GM12878 (cell line): ENCODE data around the gene DCP1B. TPM values are rescaled to one million over a fixed set of nuclear protein-coding genes. Genes with fewer than 3 reads are reported as not detected.

Source experiments
- ATAC-seq: fragments of 200-7000 bp; cut with Tn5 transposase; 3 replicates; pipeline ENCODE4 v1.9.1; 2020; ENCODE audit warnings: mild to moderate bottlenecking, moderate library complexity
- BruUV-seq: library from RNA; stranded (reverse); fragments of 400-500 nt; replicated peaks from 2 replicates; lab custom pipeline; 2021; lab: Mats Ljungman, UMichigan
- CTCF ChIA-PET: fragments of 300-600 bp; sonication (Branson Sonifier 250); formaldehyde crosslinking; extraction: SDS; loops from one replicate; lab custom pipeline; 2021; ENCODE audit warnings: inconsistent platforms; lab: Yijun Ruan, JAX
- POLR2A ChIA-PET: fragments of 350-600 bp; formaldehyde crosslinking; extraction: SDS; loops from one replicate; lab custom pipeline; 2021; ENCODE audit warnings: inconsistent platforms; lab: Charles Lee
- RAD21 ChIA-PET: fragments of 300-600 bp; sonication (Branson Sonifier 250); formaldehyde crosslinking; loops from one replicate; lab custom pipeline; 2023; ENCODE audit warnings: antibody characterized with exemption; ENCODE audit not compliant: unreplicated experiment; lab: Charles Lee
- SMC1A ChIA-PET: fragments of 300-600 bp; sonication (Branson Sonifier 250); formaldehyde crosslinking; loops from one replicate; lab custom pipeline; 2023; ENCODE audit not compliant: unreplicated experiment, uncharacterized antibody; lab: Charles Lee
- DNase-seq: peaks from one replicate; pipeline ENCODE4 v3.0.0-alpha.2; 2011; ENCODE audit warnings: low read depth, low spot score
- FAIRE-seq: peaks from 3 replicates; lab custom pipeline; 2011; peaks lifted over from hg19 to GRCh38; lab: Jason Lieb, UNC
- H2AFZ ChIP-seq: 2 replicates; pipeline ENCODE4 v1.6.0; 2011; ENCODE audit warnings: low read depth, low read length, control low read depth; ENCODE audit not compliant: control insufficient read depth
- H3K27ac ChIP-seq: 2 replicates; pipeline ENCODE4 v1.5.1; 2011; ENCODE audit warnings: control low read depth; ENCODE audit not compliant: control insufficient read depth, insufficient read depth
- H3K27me3 ChIP-seq, 2 experiments: replicated peaks in 1 of 2; 2 replicates each; pipeline versions ENCODE4 v1.6.0 to v1.6.1; 2011; ENCODE audit warnings: low read length in 1 of 2; ENCODE audit not compliant: control insufficient read depth in 2 of 2, insufficient read depth in 2 of 2
- H3K36me3 ChIP-seq, 2 experiments: 2 replicates each; pipeline ENCODE4 v1.5.1; 2011; ENCODE audit warnings: low read length in 1 of 2; ENCODE audit not compliant: control insufficient read depth in 2 of 2, insufficient read depth in 2 of 2
- H3K4me1 ChIP-seq: 2 replicates; pipeline ENCODE4 v1.6.1; 2011; ENCODE audit warnings: mild to moderate bottlenecking, low read length, moderate library complexity, mixed read lengths; ENCODE audit not compliant: control insufficient read depth, insufficient read depth
- H3K4me2 ChIP-seq: 2 replicates; pipeline ENCODE4 v1.6.0; 2011; ENCODE audit warnings: control low read depth; ENCODE audit not compliant: control insufficient read depth, insufficient read depth
- H3K4me3 ChIP-seq: fragments of 200-600 bp; sonication (generic); 2 replicates; pipeline ENCODE4 v1.5.1; 2016
- H3K79me2 ChIP-seq: 2 replicates; pipeline ENCODE4 v1.6.0; 2011; ENCODE audit warnings: low read length; ENCODE audit not compliant: control insufficient read depth, insufficient read depth
- H3K9ac ChIP-seq: 2 replicates; pipeline ENCODE4 v1.8.0; 2011; ENCODE audit warnings: low read length, control low read depth, mixed read lengths; ENCODE audit not compliant: control insufficient read depth, insufficient read depth
- H3K9me3 ChIP-seq: replicated peaks from 3 replicates; pipeline ENCODE4 v1.5.1; 2011; ENCODE audit warnings: mild to moderate bottlenecking, low read length; ENCODE audit not compliant: control insufficient read depth, insufficient read depth
- H4K20me1 ChIP-seq: 2 replicates; pipeline ENCODE4 v1.6.0; 2011; ENCODE audit not compliant: control insufficient read depth, insufficient read depth
- SRF ChIP-seq, 2 experiments: IDR thresholded peaks; 2 replicates each; pipeline ENCODE4 v1.6.1; 2011; ENCODE audit warnings: low read depth in 2 of 2, low read length in 2 of 2, mild to moderate bottlenecking in 1 of 2, moderate library complexity in 1 of 2
- WGBS: methylation state at CpG from one replicate; pipeline ENCODE4 v1.1.6; 2016; ENCODE audit warnings: low lambda C conversion rate; ENCODE audit not compliant: insufficient replicate concordance, insufficient coverage; ENCODE audit errors: missing lambda C conversion rate; 5-methylcytosine and 5-hydroxymethylcytosine counted together
- in situ Hi-C: fragments of 300-500 bp; cut with MboI; formaldehyde crosslinking; loops from 9 replicates; pipeline ENCODE4 v1.14.3; 2018; ENCODE audit warnings: mixed read lengths
- intact Hi-C: fragments of 100-400 bp; cut with micrococcal nuclease; formaldehyde crosslinking; loops from one replicate; pipeline ENCODE4 v1.14.2; 2022; ENCODE audit not compliant: unreplicated experiment
- polyA plus RNA-seq, 11 experiments: library from polyadenylated mRNA; depleted of rRNA in 4 of 11; unstranded in 6 of 11; stranded (reverse) in 5 of 11; fragments of >200 nt; fragmentation: Nextera tagmentation in 4 of 11; fragmentation: Illumina TruSeq in 1 of 11; extraction: Ambion mirVana in 4 of 11; extraction: Trizol in 1 of 11; gene quantifications; 1 replicate in 1 of 11; 2 replicates in 10 of 11; pipeline versions ENCODE4 v1.2.1 to v1.2.3, GENCODE V29; 2011 to 2016; ENCODE audit warnings: inconsistent platforms in 2 of 11, missing spikeins in 2 of 11, low read depth in 1 of 11
- total RNA-seq, 4 experiments: library from RNA; depleted of rRNA in 3 of 4; stranded (reverse); fragments of >200 nt in 3 of 4; fragmentation: Illumina TruSeq in 1 of 4; extraction: Trizol in 1 of 4; gene quantifications; 2 replicates each; pipeline versions ENCODE4 v1.2.1 to v1.2.3, GENCODE V29; 2013 to 2021
- TF ChIP-seq, protein P1 (sequence below): fragments of 450-650 bp; IDR thresholded peaks from 2 replicates; pipeline ENCODE4 v1.6.1; 2016; ENCODE audit warnings: mild to moderate bottlenecking, moderate library complexity, borderline replicate concordance

The DCP1B gene
- total and polyA plus RNA-seq, 10 of the 15 experiments (the other 5 are each of a cell fraction or from before 2014, with no cell fraction given) = 1.3 to 23.4 (median 15.3) TPM

GRCh38 chr12:1918081-1918883, 86.0 kb downstream of the DCP1B start, which contains the start of gene CACNA2D4:
Gene CACNA2D4 (minus strand): TSS chr12:1918652. CDS start chr12:1918473, 179 bp downstream.
- no peak for FAIRE-seq
- in situ Hi-C loops = no loop called here
- Histone ChIP-seq H3K36me3 (no peaks in the 10 kb centered on the region), H3K9me3 (no peaks in the 10 kb centered on the region; the same call in 2 of the 3 replicates), H3K27ac (no peak within 1 kb of the TSS), H3K9ac (no peak within 1 kb of the TSS), H3K27me3 (peaks cover 0 to 6% of the 10 kb centered on the region in 2 experiments; a peak in 2 of 4 replicates), H3K4me3 (no peak within 1 kb of the TSS), H3K4me2 (no peak within 1 kb of the TSS), H3K79me2 (no peaks in the 10 kb centered on the region), H2AFZ (no peak within 1 kb of the TSS; the same call in 1 of the 2 replicates), H3K4me1 (no peaks in the 10 kb centered on the region), H4K20me1 (no peaks in the 10 kb centered on the region)
- intact Hi-C loops = no loop called here
- no peak for DNase-seq
- CTCF ChIA-PET = no interaction called here
- POLR2A ChIA-PET = no interaction called here
- 13% methylated on average over 17 of the region's 18 CpGs for WGBS
- TF ChIP-seq SRF (IDR thresholded peaks at IDR 0.05; ENCODE audit: low read depth in 2 of 2, low read length in 2 of 2) = no peak
- TF ChIP-seq, protein P1, sequence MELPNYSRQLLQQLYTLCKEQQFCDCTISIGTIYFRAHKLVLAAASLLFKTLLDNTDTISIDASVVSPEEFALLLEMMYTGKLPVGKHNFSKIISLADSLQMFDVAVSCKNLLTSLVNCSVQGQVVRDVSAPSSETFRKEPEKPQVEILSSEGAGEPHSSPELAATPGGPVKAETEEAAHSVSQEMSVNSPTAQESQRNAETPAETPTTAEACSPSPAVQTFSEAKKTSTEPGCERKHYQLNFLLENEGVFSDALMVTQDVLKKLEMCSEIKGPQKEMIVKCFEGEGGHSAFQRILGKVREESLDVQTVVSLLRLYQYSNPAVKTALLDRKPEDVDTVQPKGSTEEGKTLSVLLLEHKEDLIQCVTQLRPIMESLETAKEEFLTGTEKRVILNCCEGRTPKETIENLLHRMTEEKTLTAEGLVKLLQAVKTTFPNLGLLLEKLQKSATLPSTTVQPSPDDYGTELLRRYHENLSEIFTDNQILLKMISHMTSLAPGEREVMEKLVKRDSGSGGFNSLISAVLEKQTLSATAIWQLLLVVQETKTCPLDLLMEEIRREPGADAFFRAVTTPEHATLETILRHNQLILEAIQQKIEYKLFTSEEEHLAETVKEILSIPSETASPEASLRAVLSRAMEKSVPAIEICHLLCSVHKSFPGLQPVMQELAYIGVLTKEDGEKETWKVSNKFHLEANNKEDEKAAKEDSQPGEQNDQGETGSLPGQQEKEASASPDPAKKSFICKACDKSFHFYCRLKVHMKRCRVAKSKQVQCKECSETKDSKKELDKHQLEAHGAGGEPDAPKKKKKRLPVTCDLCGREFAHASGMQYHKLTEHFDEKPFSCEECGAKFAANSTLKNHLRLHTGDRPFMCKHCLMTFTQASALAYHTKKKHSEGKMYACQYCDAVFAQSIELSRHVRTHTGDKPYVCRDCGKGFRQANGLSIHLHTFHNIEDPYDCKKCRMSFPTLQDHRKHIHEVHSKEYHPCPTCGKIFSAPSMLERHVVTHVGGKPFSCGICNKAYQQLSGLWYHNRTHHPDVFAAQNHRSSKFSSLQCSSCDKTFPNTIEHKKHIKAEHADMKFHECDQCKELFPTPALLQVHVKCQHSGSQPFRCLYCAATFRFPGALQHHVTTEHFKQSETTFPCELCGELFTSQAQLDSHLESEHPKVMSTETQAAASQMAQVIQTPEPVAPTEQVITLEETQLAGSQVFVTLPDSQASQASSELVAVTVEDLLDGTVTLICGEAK = no peak
- RAD21 ChIA-PET = no interaction called here
- SMC1A ChIA-PET = no interaction called here
- no TSS peak for BruUV-seq
- ATAC-seq = no peak
